ENCODE measurements around the gene TLR7.

TLR7 gene

GRCh38 chrX:12896935-12897334, 30.1 kb downstream of the TLR7 start:
- no peaks in the 10 kb centered on the region for H3K36me3 ChIP-seq (ENCODE audit: insufficient read depth, low read length)
- no peak overlapping the region for H3K4me3 ChIP-seq (ENCODE audit: low read length, poor library complexity, severe bottlenecking)
- no peaks in the 10 kb centered on the region for H3F3A ChIP-seq (ENCODE audit: low read depth)
- H3K4me1 ChIP-seq (ENCODE audit: insufficient read depth, low read length, poor library complexity, severe bottlenecking) = no peaks in the 10 kb centered on the region
- H3K4me2 ChIP-seq (ENCODE audit: low read depth, low read length, poor library complexity, severe bottlenecking) = no peak overlapping the region
- no peaks in the 10 kb centered on the region for H4K20me1 ChIP-seq (ENCODE audit: insufficient read depth, low read length, poor library complexity, severe bottlenecking)
- no peaks in the 10 kb centered on the region for H3K9me3 ChIP-seq (ENCODE audit: insufficient read depth, low read depth, low read length)
- no peaks in the 10 kb centered on the region for H3K27me3 ChIP-seq (ENCODE audit: insufficient read depth, low read length, poor library complexity, severe bottlenecking)
- no peaks in the 10 kb centered on the region for H3K9me2 ChIP-seq (replicated peaks; ENCODE audit: low read depth, low read length)
- no peak for TF ChIP-seq EZH2phosphoT487 (IDR thresholded peaks at IDR 0.05; ENCODE audit: borderline replicate concordance)
- no peak overlapping the region for H3K9ac ChIP-seq (ENCODE audit: low read depth, low read length, poor library complexity, severe bottlenecking)
- H3K79me2 ChIP-seq (ENCODE audit: insufficient read depth, low read length) = no peaks in the 10 kb centered on the region
- H2AFZ ChIP-seq (ENCODE audit: low read length) = no peak overlapping the region

GRCh38 chrX:12898073-12898472, 31.2 kb downstream of the TLR7 start:
- H3K4me1 ChIP-seq (ENCODE audit: insufficient read depth, low read length, poor library complexity, severe bottlenecking) = no peaks in the 10 kb centered on the region
- no peaks in the 10 kb centered on the region for H3K9me2 ChIP-seq (replicated peaks; ENCODE audit: low read depth, low read length)
- no peaks in the 10 kb centered on the region for H3F3A ChIP-seq (ENCODE audit: low read depth)
- no peak overlapping the region for H3K4me2 ChIP-seq (ENCODE audit: low read depth, low read length, poor library complexity, severe bottlenecking)
- H2AFZ ChIP-seq (ENCODE audit: low read length) = no peak overlapping the region
- H3K4me3 ChIP-seq (ENCODE audit: low read length, poor library complexity, severe bottlenecking) = no peak overlapping the region
- no peaks in the 10 kb centered on the region for H4K20me1 ChIP-seq (ENCODE audit: insufficient read depth, low read length, poor library complexity, severe bottlenecking)
- no peaks in the 10 kb centered on the region for H3K79me2 ChIP-seq (ENCODE audit: insufficient read depth, low read length)
- TF ChIP-seq EZH2phosphoT487 (IDR thresholded peaks at IDR 0.05; ENCODE audit: borderline replicate concordance) = no peak
- TF ChIP-seq CTCF (conservative IDR thresholded peaks at IDR 0.05; ENCODE audit: low read length) = no peak
- H3K36me3 ChIP-seq (ENCODE audit: insufficient read depth, low read length) = no peaks in the 10 kb centered on the region
- no peaks in the 10 kb centered on the region for H3K9me3 ChIP-seq (ENCODE audit: insufficient read depth, low read depth, low read length)
- H3K27me3 ChIP-seq (ENCODE audit: insufficient read depth, low read length, poor library complexity, severe bottlenecking) = no peaks in the 10 kb centered on the region
- no peak overlapping the region for H3K9ac ChIP-seq (ENCODE audit: low read depth, low read length, poor library complexity, severe bottlenecking)

GRCh38 chrX:12899506-12899905, 32.6 kb downstream of the TLR7 start:
- Histone ChIP-seq H3K4me3 (ENCODE audit: low read length, poor library complexity, severe bottlenecking) (no peak overlapping the region), H2AFZ (ENCODE audit: low read length) (no peak overlapping the region), H3K27me3 (ENCODE audit: insufficient read depth, low read length, poor library complexity, severe bottlenecking) (no peaks in the 10 kb centered on the region), H3K9me2 (replicated peaks; ENCODE audit: low read depth, low read length) (no peaks in the 10 kb centered on the region), H4K20me1 (ENCODE audit: insufficient read depth, low read length, poor library complexity, severe bottlenecking) (no peaks in the 10 kb centered on the region), H3K4me2 (ENCODE audit: low read depth, low read length, poor library complexity, severe bottlenecking) (no peak overlapping the region), H3K4me1 (ENCODE audit: insufficient read depth, low read length, poor library complexity, severe bottlenecking) (no peaks in the 10 kb centered on the region), H3K9me3 (ENCODE audit: insufficient read depth, low read depth, low read length) (no peaks in the 10 kb centered on the region), H3K9ac (ENCODE audit: low read depth, low read length, poor library complexity, severe bottlenecking) (no peak overlapping the region), H3K36me3 (ENCODE audit: insufficient read depth, low read length) (no peaks in the 10 kb centered on the region), H3K79me2 (ENCODE audit: insufficient read depth, low read length) (no peaks in the 10 kb centered on the region), H3F3A (ENCODE audit: low read depth) (no peaks in the 10 kb centered on the region)
- TF ChIP-seq CTCF (conservative IDR thresholded peaks at IDR 0.05; ENCODE audit: low read length) (no peak), EZH2phosphoT487 (IDR thresholded peaks at IDR 0.05; ENCODE audit: borderline replicate concordance) (no peak)

GRCh38 chrX:12901486-12901885, 34.6 kb downstream of the TLR7 start:
- Histone ChIP-seq H2AFZ (ENCODE audit: low read length) (no peak overlapping the region), H3K4me2 (ENCODE audit: low read depth, low read length, poor library complexity, severe bottlenecking) (no peak overlapping the region), H4K20me1 (ENCODE audit: insufficient read depth, low read length, poor library complexity, severe bottlenecking) (no peaks in the 10 kb centered on the region)

More at GRCh38 chrX:12901486-12901885, 34.6 kb downstream of the TLR7 start:
- Histone ChIP-seq H3K9ac (ENCODE audit: low read depth, low read length, poor library complexity, severe bottlenecking) (no peak overlapping the region), H3K9me2 (replicated peaks; ENCODE audit: low read depth, low read length) (no peaks in the 10 kb centered on the region), H3K36me3 (ENCODE audit: insufficient read depth, low read length) (no peaks in the 10 kb centered on the region), H3K9me3 (ENCODE audit: insufficient read depth, low read depth, low read length) (no peaks in the 10 kb centered on the region), H3K4me3 (ENCODE audit: low read length, poor library complexity, severe bottlenecking) (no peak overlapping the region), H3F3A (ENCODE audit: low read depth) (no peaks in the 10 kb centered on the region), H3K4me1 (ENCODE audit: insufficient read depth, low read length, poor library complexity, severe bottlenecking) (no peaks in the 10 kb centered on the region), H3K27me3 (ENCODE audit: insufficient read depth, low read length, poor library complexity, severe bottlenecking) (no peaks in the 10 kb centered on the region), H3K79me2 (ENCODE audit: insufficient read depth, low read length) (no peaks in the 10 kb centered on the region)
- peak; percentile 58 for TF ChIP-seq CTCF (conservative IDR thresholded peaks at IDR 0.05; ENCODE audit: low read length)
- TF ChIP-seq EZH2phosphoT487 (IDR thresholded peaks at IDR 0.05; ENCODE audit: borderline replicate concordance) = no peak

Data from Loucy (cell line).